GM23338 (cell line): ENCODE data around the gene HACL1. TPM values are rescaled to one million over a fixed set of nuclear protein-coding genes. Genes with fewer than 3 reads are reported as not detected.

ENCODE experiments used
- ATAC-seq: fragments of 200-7000 bp; cut with Tn5 transposase; 3 replicates; pipeline ENCODE4 v1.9.1; 2020
- DNase-seq: peaks from one replicate; pipeline ENCODE4 v3.0.0-alpha.2; 2015; ENCODE audit warnings: low spot score
- H2AFZ ChIP-seq: fragments of 200-600 bp; sonication (generic); 2 replicates; pipeline ENCODE4 v1.8.0; 2016; ENCODE audit warnings: antibody characterized with exemption, mild to moderate bottlenecking, moderate library complexity
- H3F3A ChIP-seq: fragments of 200-600 bp; sonication (generic); replicated peaks from 2 replicates; pipeline ENCODE4 v1.8.0; 2017; ENCODE audit warnings: antibody characterized with exemption, mixed run types, low read depth
- H3K27ac ChIP-seq: fragments of 200-600 bp; sonication (generic); 2 replicates; pipeline ENCODE4 v1.6.1; 2016; ENCODE audit warnings: low read depth
- H3K27me3 ChIP-seq: fragments of 200-600 bp; sonication (generic); 2 replicates; pipeline ENCODE4 v1.8.0; 2016; ENCODE audit warnings: mild to moderate bottlenecking, mixed run types, moderate library complexity; ENCODE audit not compliant: insufficient read depth
- H3K36me3 ChIP-seq: fragments of 200-600 bp; sonication (generic); 2 replicates; pipeline ENCODE4 v1.8.0; 2016; ENCODE audit warnings: mild to moderate bottlenecking; ENCODE audit not compliant: insufficient read depth
- H3K4me1 ChIP-seq: fragments of 200-600 bp; sonication (generic); 2 replicates; pipeline ENCODE4 v1.8.0; 2016; ENCODE audit warnings: mild to moderate bottlenecking, moderate library complexity; ENCODE audit not compliant: insufficient read depth
- H3K4me2 ChIP-seq: fragments of 200-600 bp; sonication (generic); 2 replicates; pipeline ENCODE4 v1.7.1; 2017; ENCODE audit warnings: mixed run types
- H3K4me3 ChIP-seq: fragments of 200-600 bp; sonication (generic); 2 replicates; pipeline ENCODE4 v1.6.1; 2016; ENCODE audit warnings: mixed run types
- H3K79me2 ChIP-seq: fragments of 200-600 bp; sonication (generic); replicated peaks from 2 replicates; pipeline ENCODE4 v1.8.0; 2017; ENCODE audit warnings: mild to moderate bottlenecking; ENCODE audit not compliant: insufficient read depth
- H3K9me2 ChIP-seq: fragments of 200-600 bp; sonication (generic); 2 replicates; pipeline ENCODE4 v1.8.0; 2017; ENCODE audit not compliant: insufficient read depth
- H4K20me1 ChIP-seq: fragments of 200-600 bp; sonication (generic); replicated peaks from 2 replicates; pipeline ENCODE4 v1.8.0; 2017; ENCODE audit warnings: mild to moderate bottlenecking; ENCODE audit not compliant: insufficient read depth
- H3K27ac Mint-ChIP-seq: 2 replicates; pipeline ENCODE4 v1.8.0; 2020; ENCODE audit warnings: inconsistent platforms, mild to moderate bottlenecking, moderate library complexity, mixed read lengths
- H3K27me3 Mint-ChIP-seq: 3 replicates; pipeline ENCODE4 v1.8.0; 2022; ENCODE audit warnings: low read depth, mild to moderate bottlenecking, moderate library complexity, mixed read lengths, inconsistent platforms; ENCODE audit not compliant: insufficient read depth, poor library complexity
- H3K36me3 Mint-ChIP-seq: 3 replicates; pipeline ENCODE4 v1.8.0; 2021; ENCODE audit warnings: low read depth, mild to moderate bottlenecking, inconsistent platforms, moderate library complexity, mixed read lengths
- H3K4me1 Mint-ChIP-seq: 3 replicates; pipeline ENCODE4 v1.8.0; 2020; ENCODE audit warnings: mild to moderate bottlenecking, inconsistent platforms, mixed read lengths
- H3K4me3 Mint-ChIP-seq: 3 replicates; pipeline ENCODE4 v1.8.0; 2021; ENCODE audit warnings: moderate library complexity, mild to moderate bottlenecking, inconsistent platforms, mixed read lengths
- H3K9me3 Mint-ChIP-seq: 3 replicates; pipeline ENCODE4 v1.8.0; 2020; ENCODE audit warnings: moderate library complexity, mild to moderate bottlenecking, inconsistent platforms, mixed read lengths
- EZH2 ChIP-seq: fragments of 200-600 bp; sonication (generic); IDR thresholded peaks from one replicate; pipeline ENCODE4 v1.8.0; 2017; ENCODE audit warnings: antibody characterized with exemption, mild to moderate bottlenecking, low read depth; ENCODE audit not compliant: unreplicated experiment
- EZH2phosphoT487 ChIP-seq: fragments of 200-600 bp; sonication (generic); IDR thresholded peaks from one replicate; pipeline ENCODE4 v1.8.1; 2018; ENCODE audit warnings: antibody characterized with exemption; ENCODE audit not compliant: unreplicated experiment
- JUNB ChIP-seq: IDR thresholded peaks from one replicate; pipeline ENCODE4 v1.6.1; 2016; ENCODE audit warnings: antibody characterized with exemption; ENCODE audit not compliant: unreplicated experiment
- NANOG ChIP-seq: IDR thresholded peaks from 2 replicates; pipeline ENCODE4 v1.6.1; 2016; ENCODE audit warnings: antibody characterized with exemption, borderline replicate concordance
- STAT1 ChIP-seq: IDR thresholded peaks from one replicate; pipeline ENCODE4 v1.6.1; 2016; ENCODE audit warnings: antibody characterized with exemption; ENCODE audit not compliant: unreplicated experiment
- polyA plus RNA-seq: library from polyadenylated mRNA; unstranded; fragments of >200 nt; fragmentation: Nextera tagmentation; extraction: Ambion mirVana; gene quantifications from 2 replicates; pipeline ENCODE4 v1.2.1, GENCODE V29; 2016
- total RNA-seq: library from RNA; depleted of rRNA; stranded (reverse); fragments of >200 nt; shearing (Covaris generic); gene quantifications from 2 replicates; pipeline ENCODE4 v1.2.3, GENCODE V29; 2014
- TF ChIP-seq, protein P1 (sequence below), 2 experiments: fragments of 200-600 bp in 1 of 2; sonication (generic) in 1 of 2; conservative IDR thresholded peaks; 2 replicates each; pipeline versions ENCODE4 v1.5.1 to v1.6.1; 2016 to 2017; ENCODE audit warnings: antibody characterized with exemption in 2 of 2, low read depth in 2 of 2, mild to moderate bottlenecking in 2 of 2, moderate library complexity in 1 of 2
- TF ChIP-seq, protein P2 (sequence below): IDR thresholded peaks from 2 replicates; pipeline ENCODE4 v1.6.1; 2016; ENCODE audit warnings: antibody characterized with exemption
- TF ChIP-seq, protein P3 (sequence below): IDR thresholded peaks from one replicate; pipeline ENCODE4 v1.6.1; 2018; ENCODE audit warnings: antibody characterized with exemption; ENCODE audit not compliant: unreplicated experiment
- TF ChIP-seq, protein P4 (sequence below): fragments of 250-450 bp; sonication (Bioruptor Pico); IDR thresholded peaks from 2 replicates; pipeline ENCODE4 v1.5.0; 2020; ENCODE audit warnings: mild to moderate bottlenecking, moderate library complexity

The HACL1 gene
- total and polyA plus RNA-seq, 2 experiments from 2014 or later: 19.6 to 33.5 TPM

DNA sequence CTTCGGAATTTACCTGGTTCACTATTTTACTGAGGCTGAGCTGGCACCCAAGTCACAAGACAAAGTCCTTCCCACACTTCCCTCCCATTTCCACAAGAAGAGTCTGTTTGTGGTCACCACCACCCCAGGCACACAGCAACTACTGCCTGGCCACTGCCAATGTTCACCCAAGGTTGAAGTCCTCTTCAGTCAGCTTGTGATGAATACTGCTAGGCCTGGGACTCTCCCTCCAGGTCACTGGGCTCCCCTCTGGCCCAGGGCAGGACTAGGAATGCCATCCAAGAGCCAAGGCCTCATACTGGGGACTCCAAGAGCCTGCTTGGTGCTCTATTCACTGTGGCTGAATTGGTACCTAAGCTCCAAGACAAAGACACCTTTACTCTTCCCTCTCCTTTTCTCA is 49.5 kb downstream of the HACL1 start:
- peaks cover 4% of the 10 kb centered on the region; the same call in 1 of the 3 replicates for H3K4me1 Mint-ChIP-seq
- no peak for TF ChIP-seq NANOG
- TF ChIP-seq EZH2: no peak
- no peak overlapping the region for H2AFZ ChIP-seq
- no peak overlapping the region for H3K27ac ChIP-seq
- no peaks in the 10 kb centered on the region; the same call in none of the 2 replicates for H4K20me1 ChIP-seq
- DNase-seq: no peak
- H3K79me2 ChIP-seq: no peaks in the 10 kb centered on the region; the same call in 1 of the 2 replicates
- no peak for ATAC-seq
- H3F3A ChIP-seq: no peaks in the 10 kb centered on the region
- no peak overlapping the region; the same call in 1 of the 2 replicates for H3K27ac Mint-ChIP-seq
- no peaks in the 10 kb centered on the region for H3K27me3 ChIP-seq
- H3K4me1 ChIP-seq: no peaks in the 10 kb centered on the region
- H3K4me3 ChIP-seq: no peak overlapping the region
- H3K4me2 ChIP-seq: no peak overlapping the region
- no peaks in the 10 kb centered on the region for H3K9me3 Mint-ChIP-seq
- no peaks in the 10 kb centered on the region for H3K27me3 Mint-ChIP-seq
- H3K4me3 Mint-ChIP-seq: no peak overlapping the region
- no peaks in the 10 kb centered on the region; the same call in 1 of the 2 replicates for H3K9me2 ChIP-seq
- H3K36me3 Mint-ChIP-seq: no peaks in the 10 kb centered on the region; the same call in 2 of the 3 replicates
- no peaks in the 10 kb centered on the region for H3K36me3 ChIP-seq

DNA sequence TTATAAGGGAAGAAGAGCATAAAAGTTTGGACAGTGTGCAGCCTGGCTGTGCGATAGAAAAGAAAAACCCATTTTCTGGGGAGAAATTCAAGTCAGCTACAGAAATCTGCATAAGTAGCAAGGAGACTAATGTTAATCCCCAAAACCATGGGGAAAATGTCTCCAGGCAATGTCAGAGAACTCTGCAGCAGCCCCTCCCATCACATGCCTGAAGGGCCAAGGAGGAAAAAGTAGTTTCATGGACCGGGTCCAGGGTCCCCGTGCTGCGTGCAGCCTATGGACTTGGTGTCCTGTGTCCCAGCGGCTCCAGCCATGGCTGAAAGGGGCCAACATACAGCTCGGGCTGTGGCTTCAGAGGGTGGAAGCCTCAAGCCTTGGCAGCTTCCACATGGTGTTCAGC is 51.5 kb downstream of the HACL1 start:
- no peak overlapping the region for H3K4me3 ChIP-seq
- no peaks in the 10 kb centered on the region for H3K27me3 Mint-ChIP-seq
- ATAC-seq: no peak
- TF ChIP-seq, protein P1, sequence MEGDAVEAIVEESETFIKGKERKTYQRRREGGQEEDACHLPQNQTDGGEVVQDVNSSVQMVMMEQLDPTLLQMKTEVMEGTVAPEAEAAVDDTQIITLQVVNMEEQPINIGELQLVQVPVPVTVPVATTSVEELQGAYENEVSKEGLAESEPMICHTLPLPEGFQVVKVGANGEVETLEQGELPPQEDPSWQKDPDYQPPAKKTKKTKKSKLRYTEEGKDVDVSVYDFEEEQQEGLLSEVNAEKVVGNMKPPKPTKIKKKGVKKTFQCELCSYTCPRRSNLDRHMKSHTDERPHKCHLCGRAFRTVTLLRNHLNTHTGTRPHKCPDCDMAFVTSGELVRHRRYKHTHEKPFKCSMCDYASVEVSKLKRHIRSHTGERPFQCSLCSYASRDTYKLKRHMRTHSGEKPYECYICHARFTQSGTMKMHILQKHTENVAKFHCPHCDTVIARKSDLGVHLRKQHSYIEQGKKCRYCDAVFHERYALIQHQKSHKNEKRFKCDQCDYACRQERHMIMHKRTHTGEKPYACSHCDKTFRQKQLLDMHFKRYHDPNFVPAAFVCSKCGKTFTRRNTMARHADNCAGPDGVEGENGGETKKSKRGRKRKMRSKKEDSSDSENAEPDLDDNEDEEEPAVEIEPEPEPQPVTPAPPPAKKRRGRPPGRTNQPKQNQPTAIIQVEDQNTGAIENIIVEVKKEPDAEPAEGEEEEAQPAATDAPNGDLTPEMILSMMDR (conservative IDR thresholded peaks at IDR 0.05; ENCODE audit: low read depth in 2 of 2): no peak
- no peak for TF ChIP-seq EZH2phosphoT487
- TF ChIP-seq STAT1: no peak
- no peak for TF ChIP-seq EZH2
- TF ChIP-seq, protein P2, sequence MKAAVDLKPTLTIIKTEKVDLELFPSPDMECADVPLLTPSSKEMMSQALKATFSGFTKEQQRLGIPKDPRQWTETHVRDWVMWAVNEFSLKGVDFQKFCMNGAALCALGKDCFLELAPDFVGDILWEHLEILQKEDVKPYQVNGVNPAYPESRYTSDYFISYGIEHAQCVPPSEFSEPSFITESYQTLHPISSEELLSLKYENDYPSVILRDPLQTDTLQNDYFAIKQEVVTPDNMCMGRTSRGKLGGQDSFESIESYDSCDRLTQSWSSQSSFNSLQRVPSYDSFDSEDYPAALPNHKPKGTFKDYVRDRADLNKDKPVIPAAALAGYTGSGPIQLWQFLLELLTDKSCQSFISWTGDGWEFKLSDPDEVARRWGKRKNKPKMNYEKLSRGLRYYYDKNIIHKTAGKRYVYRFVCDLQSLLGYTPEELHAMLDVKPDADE: no peak
- TF ChIP-seq, protein P3, sequence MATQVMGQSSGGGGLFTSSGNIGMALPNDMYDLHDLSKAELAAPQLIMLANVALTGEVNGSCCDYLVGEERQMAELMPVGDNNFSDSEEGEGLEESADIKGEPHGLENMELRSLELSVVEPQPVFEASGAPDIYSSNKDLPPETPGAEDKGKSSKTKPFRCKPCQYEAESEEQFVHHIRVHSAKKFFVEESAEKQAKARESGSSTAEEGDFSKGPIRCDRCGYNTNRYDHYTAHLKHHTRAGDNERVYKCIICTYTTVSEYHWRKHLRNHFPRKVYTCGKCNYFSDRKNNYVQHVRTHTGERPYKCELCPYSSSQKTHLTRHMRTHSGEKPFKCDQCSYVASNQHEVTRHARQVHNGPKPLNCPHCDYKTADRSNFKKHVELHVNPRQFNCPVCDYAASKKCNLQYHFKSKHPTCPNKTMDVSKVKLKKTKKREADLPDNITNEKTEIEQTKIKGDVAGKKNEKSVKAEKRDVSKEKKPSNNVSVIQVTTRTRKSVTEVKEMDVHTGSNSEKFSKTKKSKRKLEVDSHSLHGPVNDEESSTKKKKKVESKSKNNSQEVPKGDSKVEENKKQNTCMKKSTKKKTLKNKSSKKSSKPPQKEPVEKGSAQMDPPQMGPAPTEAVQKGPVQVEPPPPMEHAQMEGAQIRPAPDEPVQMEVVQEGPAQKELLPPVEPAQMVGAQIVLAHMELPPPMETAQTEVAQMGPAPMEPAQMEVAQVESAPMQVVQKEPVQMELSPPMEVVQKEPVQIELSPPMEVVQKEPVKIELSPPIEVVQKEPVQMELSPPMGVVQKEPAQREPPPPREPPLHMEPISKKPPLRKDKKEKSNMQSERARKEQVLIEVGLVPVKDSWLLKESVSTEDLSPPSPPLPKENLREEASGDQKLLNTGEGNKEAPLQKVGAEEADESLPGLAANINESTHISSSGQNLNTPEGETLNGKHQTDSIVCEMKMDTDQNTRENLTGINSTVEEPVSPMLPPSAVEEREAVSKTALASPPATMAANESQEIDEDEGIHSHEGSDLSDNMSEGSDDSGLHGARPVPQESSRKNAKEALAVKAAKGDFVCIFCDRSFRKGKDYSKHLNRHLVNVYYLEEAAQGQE: no peak
- no peak for TF ChIP-seq JUNB
- TF ChIP-seq, protein P4, sequence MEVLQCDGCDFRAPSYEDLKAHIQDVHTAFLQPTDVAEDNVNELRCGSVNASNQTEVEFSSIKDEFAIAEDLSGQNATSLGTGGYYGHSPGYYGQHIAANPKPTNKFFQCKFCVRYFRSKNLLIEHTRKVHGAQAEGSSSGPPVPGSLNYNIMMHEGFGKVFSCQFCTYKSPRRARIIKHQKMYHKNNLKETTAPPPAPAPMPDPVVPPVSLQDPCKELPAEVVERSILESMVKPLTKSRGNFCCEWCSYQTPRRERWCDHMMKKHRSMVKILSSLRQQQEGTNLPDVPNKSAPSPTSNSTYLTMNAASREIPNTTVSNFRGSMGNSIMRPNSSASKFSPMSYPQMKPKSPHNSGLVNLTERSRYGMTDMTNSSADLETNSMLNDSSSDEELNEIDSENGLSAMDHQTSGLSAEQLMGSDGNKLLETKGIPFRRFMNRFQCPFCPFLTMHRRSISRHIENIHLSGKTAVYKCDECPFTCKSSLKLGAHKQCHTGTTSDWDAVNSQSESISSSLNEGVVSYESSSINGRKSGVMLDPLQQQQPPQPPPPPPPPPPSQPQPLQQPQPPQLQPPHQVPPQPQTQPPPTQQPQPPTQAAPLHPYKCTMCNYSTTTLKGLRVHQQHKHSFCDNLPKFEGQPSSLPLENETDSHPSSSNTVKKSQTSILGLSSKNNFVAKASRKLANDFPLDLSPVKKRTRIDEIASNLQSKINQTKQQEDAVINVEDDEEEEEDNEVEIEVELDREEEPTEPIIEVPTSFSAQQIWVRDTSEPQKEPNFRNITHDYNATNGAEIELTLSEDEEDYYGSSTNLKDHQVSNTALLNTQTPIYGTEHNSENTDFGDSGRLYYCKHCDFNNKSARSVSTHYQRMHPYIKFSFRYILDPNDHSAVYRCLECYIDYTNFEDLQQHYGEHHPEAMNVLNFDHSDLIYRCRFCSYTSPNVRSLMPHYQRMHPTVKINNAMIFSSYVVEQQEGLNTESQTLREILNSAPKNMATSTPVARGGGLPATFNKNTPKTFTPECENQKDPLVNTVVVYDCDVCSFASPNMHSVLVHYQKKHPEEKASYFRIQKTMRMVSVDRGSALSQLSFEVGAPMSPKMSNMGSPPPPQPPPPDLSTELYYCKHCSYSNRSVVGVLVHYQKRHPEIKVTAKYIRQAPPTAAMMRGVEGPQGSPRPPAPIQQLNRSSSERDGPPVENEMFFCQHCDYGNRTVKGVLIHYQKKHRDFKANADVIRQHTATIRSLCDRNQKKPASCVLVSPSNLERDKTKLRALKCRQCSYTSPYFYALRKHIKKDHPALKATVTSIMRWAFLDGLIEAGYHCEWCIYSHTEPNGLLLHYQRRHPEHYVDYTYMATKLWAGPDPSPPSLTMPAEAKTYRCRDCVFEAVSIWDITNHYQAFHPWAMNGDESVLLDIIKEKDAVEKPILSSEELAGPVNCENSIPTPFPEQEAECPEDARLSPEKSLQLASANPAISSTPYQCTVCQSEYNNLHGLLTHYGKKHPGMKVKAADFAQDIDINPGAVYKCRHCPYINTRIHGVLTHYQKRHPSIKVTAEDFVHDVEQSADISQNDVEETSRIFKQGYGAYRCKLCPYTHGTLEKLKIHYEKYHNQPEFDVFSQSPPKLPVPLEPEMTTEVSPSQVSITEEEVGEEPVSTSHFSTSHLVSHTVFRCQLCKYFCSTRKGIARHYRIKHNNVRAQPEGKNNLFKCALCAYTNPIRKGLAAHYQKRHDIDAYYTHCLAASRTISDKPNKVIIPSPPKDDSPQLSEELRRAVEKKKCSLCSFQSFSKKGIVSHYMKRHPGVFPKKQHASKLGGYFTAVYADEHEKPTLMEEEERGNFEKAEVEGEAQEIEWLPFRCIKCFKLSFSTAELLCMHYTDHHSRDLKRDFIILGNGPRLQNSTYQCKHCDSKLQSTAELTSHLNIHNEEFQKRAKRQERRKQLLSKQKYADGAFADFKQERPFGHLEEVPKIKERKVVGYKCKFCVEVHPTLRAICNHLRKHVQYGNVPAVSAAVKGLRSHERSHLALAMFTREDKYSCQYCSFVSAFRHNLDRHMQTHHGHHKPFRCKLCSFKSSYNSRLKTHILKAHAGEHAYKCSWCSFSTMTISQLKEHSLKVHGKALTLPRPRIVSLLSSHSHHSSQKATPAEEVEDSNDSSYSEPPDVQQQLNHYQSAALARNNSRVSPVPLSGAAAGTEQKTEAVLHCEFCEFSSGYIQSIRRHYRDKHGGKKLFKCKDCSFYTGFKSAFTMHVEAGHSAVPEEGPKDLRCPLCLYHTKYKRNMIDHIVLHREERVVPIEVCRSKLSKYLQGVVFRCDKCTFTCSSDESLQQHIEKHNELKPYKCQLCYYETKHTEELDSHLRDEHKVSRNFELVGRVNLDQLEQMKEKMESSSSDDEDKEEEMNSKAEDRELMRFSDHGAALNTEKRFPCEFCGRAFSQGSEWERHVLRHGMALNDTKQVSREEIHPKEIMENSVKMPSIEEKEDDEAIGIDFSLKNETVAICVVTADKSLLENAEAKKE (CRISPR knock-in tag): no peak

More for the DNA sequence above, 51.5 kb downstream of the HACL1 start:
- Mint-ChIP-seq H3K4me1 (peaks cover 4% of the 10 kb centered on the region; the same call in 1 of the 3 replicates), H3K36me3 (no peaks in the 10 kb centered on the region; the same call in 2 of the 3 replicates), H3K27ac (no peak overlapping the region), H3K9me3 (no peaks in the 10 kb centered on the region), H3K4me3 (no peak overlapping the region)
- Histone ChIP-seq H3K27me3 (no peaks in the 10 kb centered on the region), H4K20me1 (no peaks in the 10 kb centered on the region), H3K4me2 (no peak overlapping the region), H3K27ac (no peak overlapping the region), H2AFZ (no peak overlapping the region), H3F3A (no peaks in the 10 kb centered on the region), H3K36me3 (no peaks in the 10 kb centered on the region), H3K79me2 (no peaks in the 10 kb centered on the region; the same call in 1 of the 2 replicates), H3K4me1 (no peaks in the 10 kb centered on the region), H3K9me2 (no peaks in the 10 kb centered on the region; the same call in 1 of the 2 replicates)
- no peak for DNase-seq
